HG03342 (cell line): ENCODE results near the gene RNF126.
A peak's percentile ranks its signal among the peaks of the same experiment; 100 is the strongest.

ENCODE experiments used
- ATAC-seq: cut with Tn5 transposase; IDR thresholded peaks from one replicate; pipeline ENCODE4 v1.9.1; 2021; ENCODE audit warnings: mild to moderate bottlenecking, moderate library complexity; ENCODE audit not compliant: unreplicated experiment

The RNF126 gene

DNA sequence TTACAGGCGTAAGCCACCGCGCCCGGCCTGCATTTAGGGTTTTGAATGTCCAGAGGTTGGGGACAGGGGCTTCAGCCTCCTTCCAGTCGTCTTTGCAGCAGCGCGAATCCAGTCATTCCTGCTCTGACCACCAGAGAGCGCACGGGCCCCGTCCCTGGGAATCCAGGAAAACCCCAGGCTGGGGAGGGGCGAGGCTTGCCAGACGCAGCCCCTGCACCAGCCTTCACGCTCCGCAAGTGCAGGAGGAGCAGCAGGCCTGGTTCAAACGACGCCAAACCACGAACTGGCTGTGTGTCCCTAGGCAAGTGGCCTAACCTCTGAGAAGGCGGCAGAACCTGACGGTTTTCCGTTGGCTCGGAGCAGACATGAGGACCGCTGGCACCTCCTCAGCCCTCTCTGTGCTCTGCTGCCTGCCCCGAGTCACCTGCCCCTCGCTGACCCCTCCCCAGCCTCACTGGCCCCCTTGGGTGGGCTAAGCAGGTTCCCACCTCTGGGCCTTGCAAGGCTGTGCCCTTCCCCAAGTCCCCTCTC is 2.0 kb upstream of the RNF126 start:
- ATAC-seq: no peak

DNA sequence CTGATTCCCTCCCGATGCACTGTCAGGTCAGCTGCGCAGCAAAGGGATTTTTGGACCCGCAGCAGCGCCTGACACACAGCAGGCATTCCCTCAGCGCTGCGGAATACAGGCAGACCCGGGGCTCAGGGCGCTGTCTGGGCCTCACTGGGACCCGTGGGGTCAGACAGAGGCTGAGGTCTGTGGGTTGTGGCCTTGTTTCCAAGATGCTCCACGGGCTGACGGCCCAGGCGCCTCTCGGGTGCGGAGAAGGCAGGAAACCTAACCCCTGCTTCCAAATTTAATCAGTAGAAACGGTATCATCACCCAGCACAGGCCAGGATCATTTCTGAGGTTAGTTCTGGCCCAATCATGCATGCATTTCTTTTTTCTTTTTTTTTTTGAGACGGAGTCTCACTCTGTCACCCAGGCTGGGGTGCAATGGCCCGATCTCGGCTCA is 686 bp upstream of the RNF126 start:
- ATAC-seq: no peak

GRCh38 chr19:662207-662961 is 630 bp downstream of the RNF126 start:
- peak; percentile 17 for ATAC-seq

GRCh38 chr19:661427-662196 is 1.4 kb downstream of the RNF126 start:
- ATAC-seq: no peak

DNA sequence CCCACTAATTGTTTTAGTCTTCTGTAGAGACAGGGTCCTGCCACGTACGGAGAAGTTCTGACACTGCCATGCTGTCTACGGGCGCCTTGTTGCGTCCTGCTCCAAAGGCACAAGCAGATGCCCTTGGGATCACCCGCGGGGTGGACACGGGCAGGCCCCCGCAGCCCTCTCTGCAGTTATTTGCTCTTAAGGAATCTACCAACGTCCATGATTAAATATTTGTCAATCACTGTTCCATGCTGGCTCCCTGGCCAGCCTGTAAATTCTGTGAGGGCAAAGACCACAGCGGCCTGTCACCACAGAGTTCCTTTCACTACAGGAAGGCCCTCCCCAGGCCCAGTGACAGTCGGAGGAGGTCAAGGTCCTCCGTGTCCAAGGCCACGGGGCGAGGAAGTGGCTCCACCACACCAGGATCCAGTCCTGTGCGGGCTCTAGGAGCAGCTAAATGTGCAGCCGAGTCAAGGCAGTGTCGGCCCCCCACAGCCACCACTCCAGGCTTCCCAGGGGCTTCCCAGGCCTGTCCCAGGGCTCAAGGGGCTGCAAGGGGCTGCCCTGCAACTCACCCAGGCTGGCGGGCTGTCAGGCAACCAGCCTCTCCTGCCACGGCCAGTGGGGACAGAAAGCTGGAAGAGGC is 2.1 kb downstream of the RNF126 start:
- no peak for ATAC-seq

- ATAC-seq: no peak
These were observed 3.8 kb downstream of the RNF126 start for GRCh38 chr19:658916-659839.

GRCh38 chr19:658059-658839 is 4.8 kb downstream of the RNF126 start:
- no peak for ATAC-seq

DNA sequence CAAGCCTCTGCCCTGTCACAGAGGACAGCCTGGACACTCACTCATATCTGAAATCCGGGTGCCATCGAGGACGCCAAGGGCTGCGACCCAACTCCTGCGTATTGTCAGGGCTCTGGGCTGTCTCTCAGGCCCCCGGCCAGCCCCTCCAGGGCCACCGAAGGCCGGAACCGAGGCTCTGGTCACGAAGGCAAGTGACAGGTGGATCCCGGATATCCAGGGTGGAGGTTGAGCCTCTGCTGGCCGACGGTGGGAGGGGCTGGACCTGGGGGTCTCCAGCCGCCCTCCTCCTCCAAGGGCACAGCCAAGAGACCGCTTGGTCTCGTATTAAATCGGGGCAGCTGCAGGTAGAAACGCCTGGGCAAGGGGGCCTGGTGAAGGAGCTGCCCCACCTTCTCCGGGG is 5.4 kb downstream of the RNF126 start:
- ATAC-seq: no peak

DNA sequence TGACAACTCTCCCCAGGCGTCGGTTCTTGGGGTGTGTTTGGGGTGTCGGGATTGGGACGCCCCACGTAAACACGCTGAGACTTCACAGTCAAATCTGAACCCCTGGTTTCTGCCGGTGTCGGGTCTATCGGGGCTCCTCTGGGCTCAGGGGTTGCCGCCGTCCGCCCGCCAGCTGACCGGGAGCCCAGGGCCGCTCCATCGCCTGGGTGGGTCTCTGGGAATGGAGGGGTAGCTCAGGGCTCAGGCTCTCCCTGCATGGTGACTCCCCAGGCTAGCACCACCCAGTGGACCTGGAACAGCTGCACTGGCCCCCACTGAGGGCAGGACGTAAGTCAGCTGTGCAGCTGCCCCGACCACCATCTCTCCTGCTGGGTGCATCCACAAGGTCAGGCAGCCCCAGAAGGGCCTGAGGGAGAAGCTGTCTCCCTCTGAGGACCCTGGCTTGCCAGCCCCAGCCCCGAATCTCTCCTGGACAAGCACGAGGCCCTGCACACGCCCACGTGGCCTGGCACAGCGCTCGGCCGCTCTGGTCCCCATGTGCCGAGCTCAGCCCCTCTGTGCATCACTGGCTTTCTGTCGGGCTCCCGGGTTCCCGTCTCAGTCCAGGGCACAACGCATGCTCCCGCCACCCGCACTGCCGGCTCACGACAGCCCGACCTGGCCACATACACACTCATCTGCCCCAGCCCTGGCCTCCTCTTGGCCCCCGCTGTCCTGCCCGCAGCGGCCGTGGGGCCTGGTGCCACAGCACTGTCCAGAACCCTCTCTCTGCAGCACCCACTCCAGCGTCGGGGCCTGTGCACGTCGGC is 6.1 kb downstream of the RNF126 start:
- ATAC-seq: no peak

- ATAC-seq: no peak
These were observed 7.3 kb downstream of the RNF126 start for GRCh38 chr19:655691-656090.

DNA sequence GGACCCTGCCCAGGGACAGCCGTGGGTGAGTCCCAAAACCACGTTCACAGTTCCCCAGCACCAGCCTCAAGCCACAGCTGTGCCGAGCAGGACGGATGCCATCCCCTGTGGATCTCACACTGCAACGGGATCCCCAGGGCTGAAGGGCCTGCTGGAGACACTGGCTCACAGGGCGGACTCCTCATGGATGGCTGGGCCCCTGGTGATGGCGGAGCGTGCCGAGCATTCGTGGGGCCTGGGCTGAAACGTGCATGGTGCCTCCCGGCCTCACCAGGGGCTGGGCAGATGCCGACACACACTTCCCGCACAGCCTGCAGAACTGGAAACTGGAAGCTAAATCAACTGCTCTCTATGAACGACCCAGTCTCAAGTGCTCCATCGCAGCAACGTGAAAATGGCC is 9.6 kb downstream of the RNF126 start:
- ATAC-seq: no peak

- no peak for ATAC-seq
These were observed 10.3 kb downstream of the RNF126 start for GRCh38 chr19:652467-653389.

- no peak for ATAC-seq
These were observed 11.0 kb downstream of the RNF126 start for GRCh38 chr19:651991-652390.

GRCh38 chr19:651114-651818 is 11.7 kb downstream of the RNF126 start:
- no peak for ATAC-seq

- ATAC-seq: no peak
These were observed 12.9 kb downstream of the RNF126 start for GRCh38 chr19:650121-650520.

DNA sequence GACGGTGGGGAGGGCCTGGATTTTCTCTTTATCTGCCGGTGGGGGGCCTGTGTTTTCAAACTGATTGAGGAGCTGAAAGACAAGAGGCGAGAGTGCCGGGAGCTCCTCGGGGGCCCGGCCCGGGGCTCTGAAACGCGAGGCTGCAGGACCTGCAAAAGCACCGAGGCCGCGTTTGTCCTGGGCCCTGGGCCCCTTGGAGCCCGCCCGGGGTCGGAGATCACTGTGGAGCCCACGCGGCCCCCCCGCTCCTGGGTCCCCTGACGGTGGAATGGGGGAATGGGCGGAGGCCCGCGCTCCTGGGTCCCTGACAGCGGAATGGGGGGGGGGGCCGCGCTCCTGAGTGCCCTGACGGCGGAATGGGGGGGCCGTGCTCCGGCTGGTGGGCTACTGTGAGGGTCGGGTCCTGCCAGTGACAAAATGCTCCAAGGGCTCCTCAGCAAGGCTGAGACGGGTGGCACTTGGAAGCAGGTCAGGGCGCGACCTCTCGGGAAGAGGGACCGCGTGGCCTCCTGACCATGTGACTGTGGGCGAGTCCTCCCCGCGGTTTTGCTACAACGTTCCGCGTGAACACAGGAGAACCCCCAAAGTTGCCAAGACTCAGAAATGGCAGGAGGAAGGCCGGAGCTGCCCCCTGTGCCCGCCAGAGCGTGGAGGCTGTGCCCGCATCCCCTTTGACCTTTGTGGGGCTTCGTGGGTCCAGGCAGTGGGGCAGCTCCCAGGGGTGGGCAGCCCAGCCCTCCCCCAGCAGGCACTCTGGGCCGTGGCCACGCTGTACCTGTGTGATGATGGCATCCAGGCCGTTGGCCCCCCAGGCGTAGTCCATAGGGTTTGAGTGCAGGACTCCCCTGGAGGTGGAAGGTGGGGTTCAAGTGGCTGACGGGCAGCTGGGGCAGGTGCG is 13.9 kb downstream of the RNF126 start:
- no peak for ATAC-seq
